HepG2 (cell line): ENCODE results near the gene FAF2. TPM values are rescaled to one million over a fixed set of nuclear protein-coding genes. Genes with fewer than 3 reads are reported as not detected.

Source experiments
- ATAC-seq: fragments of 200-7000 bp; cut with Tn5 transposase; 3 replicates; pipeline ENCODE4 v1.9.1; 2020; ENCODE audit warnings: mild to moderate bottlenecking, moderate library complexity
- BruUV-seq: library from RNA; stranded (reverse); fragments of 400-500 nt; replicated peaks from 2 replicates; lab custom pipeline; 2021; lab: Mats Ljungman, UMichigan
- CTCF ChIA-PET: fragments of 300-600 bp; formaldehyde crosslinking; extraction: SDS; loops from one replicate; lab custom pipeline; 2021; ENCODE audit warnings: low total read pairs, inconsistent platforms, low intra/inter-chr PET ratio; lab: Yijun Ruan, JAX
- POLR2A ChIA-PET: fragments of 350-600 bp; sonication (Branson Sonifier 250); formaldehyde crosslinking; loops from one replicate; lab custom pipeline; 2020; ENCODE audit warnings: antibody characterized with exemption, inconsistent platforms; lab: Yijun Ruan, JAX
- DNase-seq: peaks from one replicate; pipeline ENCODE4 v3.0.0-alpha.2; 2015; ENCODE audit warnings: low spot score
- FAIRE-seq: peaks from 3 replicates; lab custom pipeline; 2011; peaks lifted over from hg19 to GRCh38; lab: Jason Lieb, UNC
- H2AFZ ChIP-seq: one replicate; pipeline ENCODE4 v1.6.1; 2011; ENCODE audit warnings: low read length, inconsistent platforms
- H3K27ac ChIP-seq: fragments of 300-600 bp; 3 replicates; pipeline ENCODE4 v1.8.0; 2011; ENCODE audit warnings: mixed run types, mild to moderate bottlenecking, mixed read lengths, low read length, inconsistent platforms; ENCODE audit not compliant: insufficient read depth; ENCODE audit errors: extremely low read length
- H3K27me3 ChIP-seq, 2 experiments: fragments of 200-600 bp in 1 of 2; 2 replicates in 1 of 2; 3 replicates in 1 of 2; pipeline versions ENCODE4 v1.6.0 to v1.8.0; 2011; ENCODE audit warnings: low read length in 2 of 2, mild to moderate bottlenecking in 2 of 2, moderate library complexity in 2 of 2, inconsistent platforms in 1 of 2; ENCODE audit not compliant: insufficient read depth in 2 of 2, control insufficient read depth in 1 of 2
- H3K36me3 ChIP-seq, 2 experiments: fragments of 200-600 bp in 1 of 2; replicated peaks in 1 of 2; 2 replicates in 1 of 2; 3 replicates in 1 of 2; pipeline versions ENCODE4 v1.5.1 to v1.8.0; 2011; ENCODE audit warnings: low read length in 2 of 2, inconsistent platforms in 1 of 2; ENCODE audit not compliant: insufficient read depth in 2 of 2, control insufficient read depth in 1 of 2
- H3K4me1 ChIP-seq: 2 replicates; pipeline ENCODE4 v1.5.1; 2012; ENCODE audit warnings: low read length, inconsistent platforms; ENCODE audit not compliant: insufficient read depth
- H3K4me2 ChIP-seq: 2 replicates; pipeline ENCODE4 v1.6.0; 2011; ENCODE audit warnings: low read depth, low read length, inconsistent platforms
- H3K4me3 ChIP-seq, 3 experiments: fragments of 200-600 bp in 1 of 3; sonication (generic), shearing (Covaris generic) in 1 of 3; replicated peaks in 1 of 3; 2 replicates each; pipeline ENCODE4 v1.5.1; 2011 to 2016; ENCODE audit warnings: low read length in 3 of 3, inconsistent platforms in 2 of 3, low read depth in 2 of 3, mild to moderate bottlenecking in 2 of 3, control low read depth in 1 of 3, mixed read lengths in 1 of 3; ENCODE audit not compliant: insufficient read depth in 1 of 3
- H3K79me2 ChIP-seq: one replicate; pipeline ENCODE4 v1.6.1; 2011; ENCODE audit warnings: low read length, inconsistent platforms; ENCODE audit not compliant: insufficient read depth
- H3K9ac ChIP-seq: 2 replicates; pipeline ENCODE4 v1.6.0; 2011; ENCODE audit warnings: mild to moderate bottlenecking, low read depth, low read length, inconsistent platforms; ENCODE audit not compliant: insufficient read depth
- H3K9me3 ChIP-seq: 2 replicates; pipeline ENCODE4 v1.5.1; 2012; ENCODE audit warnings: mild to moderate bottlenecking, low read length
- H4K20me1 ChIP-seq: 2 replicates; pipeline ENCODE4 v1.6.0; 2011; ENCODE audit warnings: inconsistent platforms, mild to moderate bottlenecking, low read length, moderate library complexity; ENCODE audit not compliant: insufficient read depth
- EP300 ChIP-seq, 3 experiments: sonication (generic) in 1 of 3; formaldehyde crosslinking in 1 of 3; IDR thresholded peaks; 2 replicates each; pipeline versions ENCODE4 v1.5.1 to v1.6.1; 2011 to 2020; ENCODE audit warnings: low read depth in 2 of 3, low read length in 2 of 3, borderline replicate concordance in 1 of 3, improper control_type of control experiment in 1 of 3, mild to moderate bottlenecking in 1 of 3, missing genetic modification reagents in 1 of 3, moderate library complexity in 1 of 3
- ETV6 ChIP-seq: sonication (generic); formaldehyde crosslinking; conservative IDR thresholded peaks from 2 replicates; pipeline ENCODE4 v1.4.0; 2020; ENCODE audit warnings: missing genetic modification reagents
- FOSL2 ChIP-seq: sonication (generic); formaldehyde crosslinking; IDR thresholded peaks from 2 replicates; pipeline ENCODE4 v1.4.0; 2020; ENCODE audit warnings: missing genetic modification reagents
- HNF4G ChIP-seq, 2 experiments: sonication (generic) in 1 of 2; formaldehyde crosslinking in 1 of 2; IDR thresholded peaks; 2 replicates each; pipeline versions ENCODE4 v1.4.0 to v1.6.1; 2011 to 2020; ENCODE audit warnings: borderline replicate concordance in 2 of 2, low read depth in 2 of 2, mild to moderate bottlenecking in 2 of 2, low read length in 1 of 2, missing genetic modification reagents in 1 of 2, moderate library complexity in 1 of 2
- IKZF1 ChIP-seq: fragments of 450-650 bp; IDR thresholded peaks from 2 replicates; pipeline ENCODE4 v1.7.1; 2016
- KDM6A ChIP-seq: IDR thresholded peaks from 2 replicates; pipeline ENCODE4 v1.6.1; 2016; ENCODE audit warnings: low read depth
- KLF16 ChIP-seq, 2 experiments: sonication (generic) in 1 of 2; formaldehyde crosslinking in 1 of 2; IDR thresholded peaks; 2 replicates each; pipeline versions ENCODE4 v1.6.1 to v1.8.0; 2016 to 2023; ENCODE audit warnings: missing genetic modification reagents in 2 of 2, missing compliant biosample characterization in 1 of 2
- MAFF ChIP-seq: IDR thresholded peaks from 2 replicates; pipeline ENCODE4 v1.6.1; 2011; ENCODE audit warnings: low read depth, low read length, improper control_type of control experiment
- MAFK ChIP-seq, 2 experiments: IDR thresholded peaks in 1 of 2; conservative IDR thresholded peaks in 1 of 2; 2 replicates each; pipeline ENCODE4 v1.6.1; 2011; ENCODE audit warnings: improper control_type of control experiment in 2 of 2, low read length in 2 of 2
- MAZ ChIP-seq, 2 experiments: sonication (generic) in 1 of 2; formaldehyde crosslinking in 1 of 2; IDR thresholded peaks; 2 replicates each; pipeline versions ENCODE4 v1.5.0 to v1.6.1; 2012 to 2020; ENCODE audit warnings: low read depth in 2 of 2, mild to moderate bottlenecking in 2 of 2, borderline replicate concordance in 1 of 2, improper control_type of control experiment in 1 of 2, low read length in 1 of 2, missing genetic modification reagents in 1 of 2, moderate library complexity in 1 of 2
- MEIS1 ChIP-seq: sonication (generic); formaldehyde crosslinking; IDR thresholded peaks from 2 replicates; pipeline ENCODE4 v1.9.0; 2021; ENCODE audit warnings: mild to moderate bottlenecking, missing genetic modification reagents, moderate library complexity, borderline replicate concordance
- SRY ChIP-seq: sonication (generic); formaldehyde crosslinking; IDR thresholded peaks from 2 replicates; pipeline ENCODE4 v1.8.0; 2022; ENCODE audit warnings: mild to moderate bottlenecking, missing genetic modification reagents
- ZFY ChIP-seq: sonication (generic); formaldehyde crosslinking; IDR thresholded peaks from 2 replicates; pipeline ENCODE4 v1.4.0; 2020; ENCODE audit warnings: missing genetic modification reagents
- ZNF569 ChIP-seq: sonication (generic); formaldehyde crosslinking; IDR thresholded peaks from 2 replicates; pipeline ENCODE4 v1.5.0; 2020; ENCODE audit warnings: mild to moderate bottlenecking, missing genetic modification reagents, moderate library complexity, borderline replicate concordance
- WGBS: methylation state at CpG from one replicate; pipeline ENCODE4 v1.1.6; 2017; ENCODE audit warnings: low lambda C conversion rate; 5-methylcytosine and 5-hydroxymethylcytosine counted together
- in situ Hi-C: cut with HindIII; loops from 2 replicates; pipeline ENCODE4 v1.10.0; 2017; ENCODE audit warnings: low pct_unique_long_range_greater_than_20kb; ENCODE audit not compliant: extremely low pct_ligation_motif_present
- intact Hi-C: fragments of 100-400 bp; cut with micrococcal nuclease; formaldehyde crosslinking; loops from one replicate; pipeline ENCODE4 v1.10.0; 2022; ENCODE audit not compliant: unreplicated experiment
- polyA plus RNA-seq, 8 experiments: library from polyadenylated mRNA; depleted of rRNA in 3 of 8; stranded (reverse) in 7 of 8; unstranded in 1 of 8; fragments of >200 nt; fragmentation: Illumina TruSeq in 4 of 8; extraction: Trizol in 4 of 8; gene quantifications; 2 replicates each; pipeline versions ENCODE4 v1.2.1 to v1.2.3, GENCODE V29; 2011 to 2016; ENCODE audit warnings: low read depth in 4 of 8, missing spikeins in 1 of 8, mixed read lengths in 1 of 8; ENCODE audit not compliant: insufficient read depth in 1 of 8
- total RNA-seq, 5 experiments: library from RNA; depleted of rRNA; stranded (reverse); fragments of >200 nt; fragmentation: Illumina TruSeq; extraction: Trizol; gene quantifications; 2 replicates each; pipeline ENCODE4 v1.2.3, GENCODE V29; 2016; ENCODE audit warnings: low read depth in 1 of 5
- TF ChIP-seq, protein P1 (sequence below): sonication (generic); formaldehyde crosslinking; IDR thresholded peaks from 2 replicates; pipeline ENCODE4 v1.5.0; 2020; ENCODE audit warnings: missing genetic modification reagents, mild to moderate bottlenecking, borderline replicate concordance
- TF ChIP-seq, protein P2 (sequence below): IDR thresholded peaks from 2 replicates; pipeline ENCODE4 v1.6.1; 2016; ENCODE audit warnings: mild to moderate bottlenecking, missing biosample characterization, missing genetic modification reagents
- TF ChIP-seq, protein P3 (sequence below): sonication (generic); formaldehyde crosslinking; IDR thresholded peaks from 2 replicates; pipeline ENCODE4 v1.5.0; 2020; ENCODE audit warnings: missing genetic modification reagents

Gene FAF2
- total and polyA plus RNA-seq, 2 of the 13 experiments (the other 11 are each of a cell fraction or from before 2014, with no cell fraction given), result 27.8 to 34.3 TPM

DNA sequence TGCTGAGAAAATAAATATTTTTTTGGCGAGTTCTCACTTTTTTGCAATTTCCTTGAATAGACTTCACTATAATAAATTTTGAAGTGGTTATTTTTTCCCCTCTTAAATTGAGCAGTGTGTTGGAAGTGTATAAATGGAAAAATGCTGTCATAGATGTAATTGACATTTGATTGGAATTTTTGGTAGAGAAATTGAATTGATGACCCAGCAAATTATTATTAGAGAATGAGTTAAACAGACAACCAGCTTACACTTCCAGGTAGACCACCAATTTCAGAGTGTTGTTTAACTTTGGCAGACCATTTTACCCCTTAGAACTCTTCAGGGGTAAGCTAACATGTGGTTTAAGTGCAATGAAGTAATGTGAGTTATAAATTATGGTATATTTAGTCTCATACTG is 1.9 kb downstream of the FAF2 start:
- WGBS, result 90% methylated on average over 1 of the region's 1 CpG
- no peak for FAIRE-seq
- in situ Hi-C loops, result no loop called here
- DNase-seq, result no peak
- peaks cover 2% of the 10 kb centered on the region for H4K20me1 ChIP-seq
- TSS peak; percentile 54 for BruUV-seq
- CTCF ChIA-PET, result no interaction called here
- no peaks in the 10 kb centered on the region for H3K9me3 ChIP-seq
- H3K4me2 ChIP-seq, result peak overlapping the region; percentile 86
- TF ChIP-seq EP300 (IDR thresholded peaks at IDR 0.05; ENCODE audit: low read depth in 2 of 2, low read length in 2 of 2) (no peak), EP300 (CRISPR knock-in tag; IDR thresholded peaks at IDR 0.05; ENCODE audit: borderline replicate concordance) (no peak), MAFK (conservative IDR thresholded peaks at IDR 0.05 in 1 of 2, IDR thresholded peaks at IDR 0.05 in 1 of 2; ENCODE audit: low read length in 2 of 2) (peak; percentile 79 to 88; a peak in 3 of 4 replicates), SRY (CRISPR knock-in tag) (no peak), MAFF (peak; percentile 83), KDM6A (CRISPR knock-in tag) (no peak), ZNF569 (no peak), MAZ (IDR thresholded peaks at IDR 0.05; ENCODE audit: borderline replicate concordance, low read depth, low read length) (no peak), MAZ (CRISPR knock-in tag; IDR thresholded peaks at IDR 0.05; ENCODE audit: low read depth) (no peak), HNF4G (IDR thresholded peaks at IDR 0.05; ENCODE audit: borderline replicate concordance, low read depth, low read length) (no peak), HNF4G (CRISPR knock-in tag; IDR thresholded peaks at IDR 0.05; ENCODE audit: borderline replicate concordance, low read depth) (no peak), ZFY (CRISPR knock-in tag) (no peak), MEIS1 (CRISPR knock-in tag) (no peak), ETV6 (CRISPR knock-in tag) (no peak), IKZF1 (no peak), FOSL2 (no peak), KLF16 (CRISPR knock-in tag; IDR thresholded peaks at IDR 0.05) (no peak)
- TF ChIP-seq, protein P1, sequence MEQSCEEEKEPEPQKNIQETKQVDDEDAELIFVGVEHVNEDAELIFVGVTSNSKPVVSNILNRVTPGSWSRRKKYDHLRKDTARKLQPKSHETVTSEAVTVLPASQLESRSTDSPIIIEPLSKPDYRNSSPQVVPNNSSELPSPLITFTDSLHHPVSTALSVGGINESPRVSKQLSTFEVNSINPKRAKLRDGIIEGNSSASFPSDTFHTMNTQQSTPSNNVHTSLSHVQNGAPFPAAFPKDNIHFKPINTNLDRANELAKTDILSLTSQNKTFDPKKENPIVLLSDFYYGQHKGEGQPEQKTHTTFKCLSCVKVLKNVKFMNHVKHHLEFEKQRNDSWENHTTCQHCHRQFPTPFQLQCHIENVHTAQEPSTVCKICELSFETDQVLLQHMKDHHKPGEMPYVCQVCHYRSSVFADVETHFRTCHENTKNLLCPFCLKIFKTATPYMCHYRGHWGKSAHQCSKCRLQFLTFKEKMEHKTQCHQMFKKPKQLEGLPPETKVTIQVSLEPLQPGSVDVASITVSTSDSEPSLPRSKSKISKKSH (CRISPR knock-in tag), result no peak
- TF ChIP-seq, protein P2, sequence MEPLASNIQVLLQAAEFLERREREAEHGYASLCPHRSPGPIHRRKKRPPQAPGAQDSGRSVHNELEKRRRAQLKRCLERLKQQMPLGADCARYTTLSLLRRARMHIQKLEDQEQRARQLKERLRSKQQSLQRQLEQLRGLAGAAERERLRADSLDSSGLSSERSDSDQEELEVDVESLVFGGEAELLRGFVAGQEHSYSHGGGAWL (CRISPR knock-in tag), result no peak
- TF ChIP-seq, protein P3, sequence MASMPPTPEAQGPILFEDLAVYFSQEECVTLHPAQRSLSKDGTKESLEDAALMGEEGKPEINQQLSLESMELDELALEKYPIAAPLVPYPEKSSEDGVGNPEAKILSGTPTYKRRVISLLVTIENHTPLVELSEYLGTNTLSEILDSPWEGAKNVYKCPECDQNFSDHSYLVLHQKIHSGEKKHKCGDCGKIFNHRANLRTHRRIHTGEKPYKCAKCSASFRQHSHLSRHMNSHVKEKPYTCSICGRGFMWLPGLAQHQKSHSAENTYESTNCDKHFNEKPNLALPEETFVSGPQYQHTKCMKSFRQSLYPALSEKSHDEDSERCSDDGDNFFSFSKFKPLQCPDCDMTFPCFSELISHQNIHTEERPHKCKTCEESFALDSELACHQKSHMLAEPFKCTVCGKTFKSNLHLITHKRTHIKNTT, result no peak
- H3K79me2 ChIP-seq, result peaks cover 41% of the 10 kb centered on the region
- H3K4me1 ChIP-seq, result peaks cover 39% of the 10 kb centered on the region
- no peak overlapping the region for H3K27ac ChIP-seq
- H3K4me3 ChIP-seq, result peak overlapping the region in 2 of 3 experiments; percentile 99 to 100; a peak in 3 of 6 replicates
- no peak overlapping the region for H2AFZ ChIP-seq
- intact Hi-C loops, result no loop called here
- H3K36me3 ChIP-seq, result peaks cover 2 to 7% of the 10 kb centered on the region in 2 experiments; a peak in 2 of 5 replicates
- POLR2A ChIA-PET, result no interaction called here
- H3K9ac ChIP-seq, result peak overlapping the region; percentile 98; the same call in 1 of the 2 replicates
- ATAC-seq, result no peak
- peaks cover 0 to 3% of the 10 kb centered on the region in 2 experiments; a peak in 1 of 5 replicates for H3K27me3 ChIP-seq
